ENCODE measurements around the gene DMBT1.

Gene DMBT1

DNA sequence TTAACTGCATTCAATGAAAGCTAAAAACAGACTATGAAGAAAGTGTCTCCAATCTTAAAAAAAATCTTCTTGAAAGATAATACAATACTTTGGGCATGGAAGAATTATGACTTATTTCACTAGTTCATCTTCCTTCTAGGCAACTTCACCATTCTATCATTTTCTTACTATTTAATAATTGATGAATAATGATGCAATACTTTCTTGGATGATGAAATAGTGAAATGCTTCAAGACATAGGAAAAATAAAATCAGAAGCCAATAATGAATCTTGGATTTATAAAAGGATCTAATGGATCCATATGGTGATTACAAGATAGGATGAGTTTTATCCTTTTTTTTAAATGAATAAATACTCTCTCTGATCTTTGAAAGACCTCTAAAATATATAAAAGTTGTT is 4.4 kb downstream of the DMBT1 start:
- no peak for TF ChIP-seq CTCF (conservative IDR thresholded peaks at IDR 0.05; ENCODE audit: low read length)
- H3K4me3 ChIP-seq (ENCODE audit: low read length): no peak overlapping the region
- DNase-seq (ENCODE audit: low read depth): no peak

DNA sequence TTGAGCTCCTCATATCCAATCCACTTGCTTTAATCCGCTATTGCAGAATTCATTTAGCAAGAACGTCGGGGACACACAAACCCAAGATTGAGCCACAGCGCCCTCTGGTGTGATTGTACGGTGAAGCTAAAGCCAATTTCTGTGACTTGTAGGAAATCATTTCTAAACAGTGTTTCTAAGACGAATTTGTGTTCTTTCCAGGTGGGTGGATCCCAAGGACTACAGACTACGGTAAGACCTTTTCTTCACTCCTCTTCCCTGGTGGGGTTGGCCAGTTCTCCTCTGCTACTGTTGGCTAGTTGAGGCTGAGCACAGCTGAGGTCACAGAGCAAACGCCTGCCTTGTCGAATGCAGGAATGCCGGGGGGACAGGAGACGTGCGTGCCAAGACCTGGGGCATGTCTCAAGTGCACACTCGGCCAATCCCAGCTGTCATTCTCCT is 5.2 kb downstream of the DMBT1 start:
- H3K4me3 ChIP-seq (ENCODE audit: low read length): peak overlapping the region; percentile 46
- peak; percentile 96 for TF ChIP-seq CTCF (conservative IDR thresholded peaks at IDR 0.05; ENCODE audit: low read length)
- peak; percentile 78 for DNase-seq (ENCODE audit: low read depth)

DNA sequence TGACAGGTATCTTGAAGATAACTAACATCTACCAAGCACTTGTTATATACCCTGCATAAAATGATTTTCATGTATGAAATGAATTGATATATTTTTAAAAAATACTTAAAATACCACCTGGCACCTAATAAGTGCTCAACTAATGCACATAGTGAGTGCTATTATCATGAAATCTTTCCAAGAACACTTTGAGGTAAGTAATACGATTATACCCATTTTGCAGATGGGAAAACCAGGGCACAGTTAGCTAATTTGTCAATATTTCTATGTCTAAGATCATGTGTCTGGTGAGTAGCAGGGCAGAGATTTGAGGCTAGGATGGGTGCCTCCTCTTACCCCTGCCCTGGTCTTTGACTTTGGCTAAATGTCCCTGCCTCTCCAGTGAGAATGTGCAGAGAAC is 6.1 kb downstream of the DMBT1 start:
- TF ChIP-seq CTCF (conservative IDR thresholded peaks at IDR 0.05; ENCODE audit: low read length): no peak
- no peak for DNase-seq (ENCODE audit: low read depth)
- no peak overlapping the region for H3K4me3 ChIP-seq (ENCODE audit: low read length)

DNA sequence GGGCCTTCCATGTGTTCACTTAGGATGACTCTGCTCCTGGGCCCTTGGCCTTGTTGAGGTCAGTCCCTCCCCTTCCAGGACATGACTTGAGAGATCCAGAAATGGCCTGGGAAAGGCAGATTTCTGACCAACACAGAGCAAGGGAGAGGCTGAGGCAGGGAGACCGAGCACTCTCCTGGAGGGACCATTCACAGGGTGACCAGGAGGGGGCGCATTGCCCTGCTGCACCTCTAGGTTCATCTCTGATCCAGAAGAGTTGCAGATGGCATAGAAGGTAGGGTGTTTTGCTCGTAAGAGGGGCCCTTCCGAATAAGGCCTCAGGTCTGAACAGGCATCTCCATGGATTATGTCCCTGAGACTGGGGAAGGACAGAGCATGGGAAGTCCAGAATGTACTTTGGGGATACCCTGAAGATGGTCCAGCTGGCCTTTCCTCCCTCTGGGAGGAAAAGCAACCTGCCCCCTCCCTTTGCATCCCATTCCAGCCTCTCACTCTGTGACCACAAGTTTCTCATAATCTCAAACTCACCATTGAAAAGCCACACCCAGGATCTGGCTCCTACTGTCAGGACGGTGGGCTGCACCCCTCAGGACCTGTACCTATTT is 6.6 kb downstream of the DMBT1 start:
- peak; percentile 5 for DNase-seq (ENCODE audit: low read depth)
- H3K4me3 ChIP-seq (ENCODE audit: low read length): no peak overlapping the region
- TF ChIP-seq CTCF (conservative IDR thresholded peaks at IDR 0.05; ENCODE audit: low read length): peak; percentile 69

GRCh38 chr10:122568551-122568950 is 8.0 kb downstream of the DMBT1 start:
- DNase-seq (ENCODE audit: low read depth): no peak
- no peak overlapping the region for H3K4me3 ChIP-seq (ENCODE audit: low read length)
- no peak for TF ChIP-seq CTCF (conservative IDR thresholded peaks at IDR 0.05; ENCODE audit: low read length)

DNA sequence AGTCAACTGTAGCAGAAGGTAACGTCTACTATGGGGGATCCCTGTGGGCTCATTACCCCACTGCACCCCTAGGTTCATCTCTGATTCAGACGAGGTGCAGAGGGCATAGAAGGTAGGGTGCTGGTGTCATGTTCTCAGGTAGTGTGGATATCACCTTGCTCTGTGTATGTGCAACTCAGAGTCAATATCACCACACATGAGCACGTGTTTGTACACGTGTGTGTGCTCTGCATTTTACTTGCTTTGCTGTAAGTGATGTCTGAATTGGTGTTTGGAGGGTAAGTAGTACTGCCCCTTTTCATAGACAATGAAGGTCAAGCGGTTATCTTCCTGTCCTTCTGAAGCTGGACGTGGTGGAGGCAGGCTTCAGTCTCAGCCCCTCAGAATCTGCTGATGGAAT is 10.4 kb downstream of the DMBT1 start:
- TF ChIP-seq CTCF (conservative IDR thresholded peaks at IDR 0.05; ENCODE audit: low read length): no peak

DNA sequence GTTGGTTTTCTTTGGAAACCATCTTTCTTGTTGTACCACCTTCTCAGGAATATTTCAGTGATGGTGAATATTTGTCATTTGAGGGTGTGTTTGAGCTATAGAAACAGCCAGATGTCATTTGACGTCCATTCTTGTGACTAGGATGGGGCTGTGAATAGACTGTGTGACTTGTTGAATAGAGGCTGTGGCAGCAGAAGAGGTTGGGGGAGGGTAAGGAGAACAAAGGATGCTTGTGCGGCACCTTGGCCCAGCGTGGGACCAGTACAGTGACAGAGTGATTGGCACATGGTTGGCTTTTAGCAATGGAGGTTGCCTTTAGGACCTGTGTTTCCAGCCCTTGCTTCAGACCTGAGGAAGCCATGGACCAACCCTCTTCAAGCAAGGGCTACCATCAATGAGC is 11.3 kb downstream of the DMBT1 start:
- no peak for DNase-seq (ENCODE audit: low read depth)
- H3K4me3 ChIP-seq (ENCODE audit: low read length): no peak overlapping the region
- no peak for TF ChIP-seq CTCF (conservative IDR thresholded peaks at IDR 0.05; ENCODE audit: low read length)

More for the DNA sequence above, 10.4 kb downstream of the DMBT1 start:
- H3K4me3 ChIP-seq (ENCODE audit: low read length): no peak overlapping the region
- DNase-seq (ENCODE audit: low read depth): no peak

Measured in AG10803 (cell line).